ENCODE data around the gene PGS1. TPM values are rescaled to one million over a fixed set of nuclear protein-coding genes. Genes with fewer than 3 reads are reported as not detected.

PGS1 gene
- total RNA-seq, 1 donor from 2014 or later = 18.8 TPM

- DNase-seq (ENCODE audit: low spot score in 2 of 2) (no peak), FAIRE-seq (no peak)
Measured at GRCh38 chr17:78435330-78436005, 57.0 kb downstream of the PGS1 start.

- no peak for FAIRE-seq
- no peak for DNase-seq (ENCODE audit: low spot score in 2 of 2)
Measured at GRCh38 chr17:78437508-78438169, 59.2 kb downstream of the PGS1 start.

GRCh38 chr17:78438271-78438691 is 59.8 kb downstream of the PGS1 start:
- DNase-seq (ENCODE audit: low spot score in 2 of 2) (no peak), FAIRE-seq (no peak)

GRCh38 chr17:78438694-78439325 is 60.4 kb downstream of the PGS1 start:
- no peak for FAIRE-seq
- no peak for DNase-seq (ENCODE audit: low spot score in 2 of 2)

GRCh38 chr17:78441271-78441971 is 63.0 kb downstream of the PGS1 start:
- FAIRE-seq (no peak), DNase-seq (ENCODE audit: low spot score in 2 of 2) (no peak)

GRCh38 chr17:78442648-78443218 is 64.3 kb downstream of the PGS1 start:
- FAIRE-seq (no peak), DNase-seq (ENCODE audit: low spot score in 2 of 2) (no peak)

GRCh38 chr17:78444392-78444791 is 65.9 kb downstream of the PGS1 start:
- DNase-seq (ENCODE audit: low spot score in 2 of 2) (no peak), FAIRE-seq (no peak)

- FAIRE-seq = no peak
- no peak for DNase-seq (ENCODE audit: low spot score in 2 of 2)
Measured at GRCh38 chr17:78446833-78447232, 68.4 kb downstream of the PGS1 start.

- DNase-seq (ENCODE audit: low spot score in 2 of 2) = no peak
Measured at GRCh38 chr17:78448356-78448993, 70.0 kb downstream of the PGS1 start.

GRCh38 chr17:78449983-78450595 is 71.6 kb downstream of the PGS1 start:
- no peak for DNase-seq (ENCODE audit: low spot score in 2 of 2)
- no peak for FAIRE-seq

More at GRCh38 chr17:78448356-78448993, 70.0 kb downstream of the PGS1 start:
- FAIRE-seq = no peak

GRCh38 chr17:78450696-78451345 is 72.4 kb downstream of the PGS1 start:
- no peak for FAIRE-seq
- DNase-seq (ENCODE audit: low spot score in 2 of 2) = peak in 1 of 2 donors; percentile 46

GRCh38 chr17:78451753-78452152 is 73.3 kb downstream of the PGS1 start:
- FAIRE-seq = no peak

GRCh38 chr17:78454346-78454745 is 75.9 kb downstream of the PGS1 start:
- no peak for DNase-seq (ENCODE audit: low spot score in 2 of 2)
- no peak for FAIRE-seq

More at GRCh38 chr17:78451753-78452152, 73.3 kb downstream of the PGS1 start:
- no peak for DNase-seq (ENCODE audit: low spot score in 2 of 2)

GRCh38 chr17:78458091-78458490 is 79.6 kb downstream of the PGS1 start:
- DNase-seq (ENCODE audit: low spot score in 2 of 2) (no peak), FAIRE-seq (no peak)

GRCh38 chr17:78458736-78459335 is 80.4 kb downstream of the PGS1 start:
- peak; percentile 79 to 83 for DNase-seq (ENCODE audit: low spot score in 2 of 2)
- no peak for FAIRE-seq

- FAIRE-seq (no peak), DNase-seq (ENCODE audit: low spot score in 2 of 2) (no peak)
Measured at GRCh38 chr17:78459696-78460095, 81.2 kb downstream of the PGS1 start.

- no peak for FAIRE-seq
- DNase-seq (ENCODE audit: low spot score in 2 of 2) = no peak
Measured at GRCh38 chr17:78460176-78460675, 81.8 kb downstream of the PGS1 start.

GRCh38 chr17:78460951-78461798 is 82.7 kb downstream of the PGS1 start:
- FAIRE-seq = no peak
- no peak for DNase-seq (ENCODE audit: low spot score in 2 of 2)
